CD4-positive, alpha-beta T cell treated with Interleukin-10 for 1 hour (primary cell): ENCODE measurements around the gene CFAP68.
A peak's percentile ranks its signal among the peaks of the same experiment; 100 is the strongest.

Experiments used
- DNase-seq: peaks from one replicate; pipeline ENCODE4 v3.0.0-alpha.2; 2020

CFAP68 gene, protein sequence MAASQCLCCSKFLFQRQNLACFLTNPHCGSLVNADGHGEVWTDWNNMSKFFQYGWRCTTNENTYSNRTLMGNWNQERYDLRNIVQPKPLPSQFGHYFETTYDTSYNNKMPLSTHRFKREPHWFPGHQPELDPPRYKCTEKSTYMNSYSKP

GRCh38 chr11:111878849-111879636 lies at the start of gene CFAP68, which contains the start of gene FDXACB1:
CFAP68 (plus strand) TSS chr11:111879541; CDS start chr11:111879561, 20 bp downstream.
FDXACB1 (minus strand) TSS chr11:111879165; CDS start chr11:111879132, 33 bp downstream.
- peak; percentile 96 for DNase-seq

- DNase-seq: no peak
Measured at GRCh38 chr11:111833524-111833923, 45.8 kb upstream of the CFAP68 start.

- no peak for DNase-seq
Measured at GRCh38 chr11:111834432-111835163, 44.7 kb upstream of the CFAP68 start.

DNA sequence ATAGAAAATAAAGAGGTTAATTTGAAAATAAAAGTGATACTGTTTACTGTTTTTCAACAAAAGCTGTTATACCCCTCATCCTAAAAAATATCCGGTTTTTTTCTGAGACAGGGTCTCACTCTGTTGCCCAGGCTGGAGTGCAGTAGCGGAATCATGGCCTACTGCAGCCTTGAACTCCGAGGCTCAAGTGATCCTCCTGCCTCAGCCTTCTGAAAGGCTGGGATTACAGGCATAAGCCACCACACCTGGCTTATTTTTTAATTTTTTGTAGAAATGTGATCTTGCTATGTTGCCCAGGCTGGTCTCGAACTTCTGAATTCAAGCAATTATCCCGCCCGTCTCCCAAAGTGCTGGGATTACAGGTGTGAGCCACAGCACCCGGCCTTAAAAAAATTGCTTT lies 43.7 kb upstream of the CFAP68 start:
- no peak for DNase-seq

DNA sequence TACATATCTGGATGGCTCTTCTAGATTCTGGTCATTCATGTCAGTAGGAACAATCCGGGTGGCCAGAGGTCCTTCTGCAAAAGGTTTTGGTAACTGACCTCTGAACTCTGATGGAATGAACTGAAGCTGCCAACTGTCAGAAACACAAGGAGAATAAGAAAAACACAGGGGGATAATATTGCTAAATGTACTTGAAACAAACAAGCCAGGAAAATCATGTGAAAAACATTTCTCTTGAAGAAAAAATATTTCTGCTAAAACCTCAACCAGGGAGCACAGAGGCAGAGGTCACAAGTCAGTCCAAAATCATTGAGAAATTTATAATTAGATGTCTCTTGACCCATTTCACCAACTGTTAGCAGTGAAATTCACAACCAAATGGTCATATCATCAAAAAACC lies 43.2 kb upstream of the CFAP68 start:
- DNase-seq: no peak

DNA sequence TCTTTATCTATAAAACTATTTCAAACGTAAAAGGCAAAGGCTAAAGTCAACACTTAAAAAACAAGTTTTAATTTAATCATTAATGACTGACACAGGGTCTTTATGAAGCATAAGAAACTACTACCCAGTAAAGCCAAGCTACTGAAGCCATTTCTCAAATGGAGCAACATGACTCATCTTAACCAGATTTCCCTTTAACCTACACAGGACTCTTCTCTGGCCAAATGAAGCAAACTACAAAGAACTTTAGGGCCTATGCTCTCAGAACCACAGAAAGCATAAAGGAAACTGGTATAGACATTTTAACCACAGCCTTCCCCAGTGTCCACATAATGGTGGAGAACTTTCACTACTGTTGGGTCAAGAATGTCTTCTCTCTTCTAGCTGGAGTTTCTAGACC lies 42.6 kb upstream of the CFAP68 start:
- no peak for DNase-seq

- DNase-seq: no peak
Measured at GRCh38 chr11:111837366-111837891, 41.9 kb upstream of the CFAP68 start.

DNA sequence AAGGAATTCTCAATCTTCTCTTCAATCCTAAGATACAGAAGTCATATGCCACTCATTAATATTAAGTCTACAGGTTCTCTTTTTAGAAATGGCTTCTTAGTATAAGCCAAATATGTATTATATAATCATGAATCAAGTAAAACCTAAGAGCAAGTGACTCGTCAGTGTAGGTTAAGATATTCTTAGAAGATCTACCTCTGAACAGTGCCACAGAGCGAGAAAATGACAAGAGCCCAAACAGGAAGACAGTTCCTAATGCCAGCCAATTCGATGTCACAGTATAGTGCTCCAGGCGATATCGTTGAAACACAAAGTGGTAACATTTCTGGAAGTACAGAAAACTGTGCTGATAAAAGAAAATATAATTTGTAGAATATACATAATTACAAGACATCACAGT lies 41.3 kb upstream of the CFAP68 start:
- no peak for DNase-seq

DNA sequence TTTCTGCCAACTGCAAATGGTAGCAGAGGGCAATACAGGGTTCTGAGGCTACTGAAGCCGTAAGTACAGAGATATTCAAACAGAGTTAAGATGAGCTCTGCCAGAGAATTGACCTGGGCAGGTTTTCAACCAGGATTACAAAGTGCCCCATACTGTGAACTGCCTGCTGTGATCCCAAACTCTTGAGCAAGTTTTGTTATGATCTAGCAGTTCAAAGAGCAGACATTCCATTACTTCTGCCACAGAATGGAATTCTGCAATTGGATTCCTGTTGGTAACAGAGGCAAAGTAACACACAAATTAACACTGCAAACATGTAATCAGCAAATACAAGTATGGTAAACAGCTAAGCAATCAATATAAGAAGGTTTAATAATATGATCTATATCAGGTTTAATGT lies 39.2 kb upstream of the CFAP68 start:
- no peak for DNase-seq

GRCh38 chr11:111841370-111842053 lies 37.8 kb upstream of the CFAP68 start:
- peak; percentile 82 for DNase-seq

GRCh38 chr11:111843661-111844060 lies 35.7 kb upstream of the CFAP68 start:
- no peak for DNase-seq

- no peak for DNase-seq
Measured at GRCh38 chr11:111845276-111846028, 33.9 kb upstream of the CFAP68 start.

- DNase-seq: no peak
Measured at GRCh38 chr11:111846063-111846462, 33.3 kb upstream of the CFAP68 start.

DNA sequence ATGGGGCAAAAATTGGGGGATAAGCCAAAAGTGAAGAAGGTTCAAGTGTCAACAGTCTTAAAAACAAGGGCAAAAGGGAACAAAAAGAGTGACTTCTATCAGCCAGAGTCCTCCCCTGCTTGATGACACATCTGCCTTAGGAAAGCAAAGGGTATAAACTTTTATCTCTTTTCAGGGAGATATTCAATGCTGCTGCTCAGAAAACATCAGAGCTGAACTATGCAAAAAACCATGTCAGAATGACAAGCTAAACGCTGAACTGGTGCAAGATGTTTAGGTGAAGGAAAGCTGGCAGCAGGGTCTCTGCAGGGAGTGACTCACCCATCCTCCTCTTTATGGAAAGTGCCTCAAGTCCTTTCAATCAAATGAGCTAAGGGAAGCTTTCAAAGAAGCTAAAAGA lies 32.7 kb upstream of the CFAP68 start:
- DNase-seq: no peak

DNA sequence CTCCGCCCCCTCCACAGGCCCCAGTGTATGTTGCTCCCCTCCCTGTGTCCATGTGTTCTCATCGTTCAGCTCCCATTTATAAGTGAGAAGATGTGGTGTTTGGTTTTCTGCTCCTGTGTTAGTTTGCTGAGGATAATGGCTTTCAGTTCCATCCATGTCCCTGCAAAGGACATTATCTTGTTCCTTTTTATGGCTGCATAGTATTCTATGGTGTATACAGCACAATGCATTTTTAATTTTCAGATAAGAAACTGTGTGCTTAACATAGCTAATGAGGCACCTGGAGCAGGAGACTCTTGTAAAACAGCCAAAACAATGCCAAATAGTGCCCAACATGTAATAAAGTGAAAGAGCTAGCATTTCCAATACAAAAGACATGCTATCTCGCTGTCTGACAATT lies 29.7 kb upstream of the CFAP68 start:
- DNase-seq: no peak

DNA sequence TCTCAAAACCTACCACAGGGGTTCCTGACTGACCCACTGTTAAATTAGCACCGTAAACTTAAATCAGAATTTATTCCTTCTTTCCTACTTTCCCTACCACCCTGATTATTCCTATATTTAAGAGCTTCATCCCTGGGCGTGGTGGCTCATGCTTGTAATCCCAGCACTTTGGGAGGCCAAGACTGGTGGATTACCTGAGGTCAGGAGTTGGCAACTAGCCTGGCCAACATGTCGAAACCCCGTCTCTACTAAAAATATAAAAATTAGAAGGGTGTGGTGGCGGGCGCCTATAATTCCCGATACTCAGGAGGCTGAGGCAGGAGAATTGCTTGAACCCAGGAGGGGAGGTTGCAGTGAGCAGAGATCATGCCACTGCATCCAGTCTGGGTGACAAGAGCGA lies 28.3 kb upstream of the CFAP68 start:
- no peak for DNase-seq

- DNase-seq: no peak
Measured at GRCh38 chr11:111851636-111852035, 27.7 kb upstream of the CFAP68 start.

DNA sequence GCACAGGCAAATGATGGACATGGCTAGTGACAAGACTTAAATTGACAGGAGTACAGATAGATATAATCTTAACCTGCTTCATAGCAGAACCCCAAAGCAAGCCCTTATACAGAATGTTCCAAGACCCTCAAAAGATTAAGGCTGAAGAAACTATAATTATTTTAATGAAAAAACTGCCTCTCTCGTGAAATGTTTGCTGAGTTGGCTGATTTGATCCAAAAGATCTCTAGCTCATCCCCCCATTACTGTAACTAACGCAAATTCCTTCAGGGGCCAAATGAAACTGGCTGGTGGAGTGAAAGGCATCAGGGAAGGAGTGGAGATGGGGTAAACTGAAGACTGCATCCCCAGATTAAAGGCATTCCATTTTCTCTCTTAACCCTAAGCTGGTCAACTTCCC lies 27.2 kb upstream of the CFAP68 start:
- DNase-seq: no peak

DNA sequence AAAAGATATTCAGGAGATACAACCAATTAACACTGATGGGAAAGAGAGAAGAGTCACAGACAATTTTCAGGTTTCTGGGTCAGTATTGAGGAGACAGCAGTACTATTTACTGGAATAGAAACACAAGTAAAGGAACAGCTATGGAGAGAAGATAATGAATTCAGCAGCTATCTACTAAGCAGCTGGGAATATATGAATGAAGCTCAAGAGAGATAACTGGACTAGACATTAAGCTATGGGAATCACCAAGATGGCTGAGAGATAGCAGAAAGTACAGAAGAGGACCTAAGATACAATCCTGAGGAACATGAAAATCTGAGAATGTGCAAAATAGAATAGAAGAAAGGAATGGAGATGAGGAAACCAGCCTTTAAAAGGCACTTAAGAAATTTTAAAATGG lies 23.8 kb upstream of the CFAP68 start:
- DNase-seq: no peak

DNA sequence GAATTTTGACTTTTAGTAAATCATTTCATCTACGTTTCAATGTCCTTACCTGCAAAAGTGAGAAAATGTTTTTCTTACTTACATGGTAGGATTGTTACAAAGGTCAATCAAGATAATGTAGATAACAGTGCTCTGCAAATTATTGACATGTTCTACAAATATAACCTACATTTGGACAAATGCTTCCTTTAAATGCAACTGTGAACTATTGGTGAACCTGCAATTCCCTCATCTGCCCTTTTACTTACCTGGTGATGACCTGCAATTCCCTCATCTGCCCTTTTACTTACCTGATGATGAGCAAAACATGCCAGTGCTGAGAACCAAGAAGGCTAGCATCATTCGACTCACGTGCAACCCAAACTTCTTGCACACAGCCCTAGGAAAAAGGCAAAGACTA lies 19.1 kb upstream of the CFAP68 start:
- no peak for DNase-seq

GRCh38 chr11:111870113-111870512 lies 9.2 kb upstream of the CFAP68 start:
- DNase-seq: no peak

GRCh38 chr11:111870522-111870885 lies 8.8 kb upstream of the CFAP68 start:
- no peak for DNase-seq
